CD8-positive, alpha-beta memory T cell (primary cell): ENCODE results near the gene VWA2. TPM values are rescaled to one million over a fixed set of nuclear protein-coding genes. Genes with fewer than 3 reads are reported as not detected.

ENCODE experiments used
- CTCF ChIA-PET: fragments of 350-600 bp; sonication (Branson Sonifier 250); formaldehyde crosslinking; loops from one replicate; lab custom pipeline; 2021; ENCODE audit warnings: antibody characterized with exemption; lab: Charles Lee
- POLR2A ChIA-PET: fragments of 350-600 bp; sonication (Branson Sonifier 250); formaldehyde crosslinking; loops from one replicate; lab custom pipeline; 2021; ENCODE audit warnings: antibody characterized with exemption; lab: Charles Lee
- DNase-seq, 5 donors: peaks; one replicate each; pipeline versions ENCODE4 v3.0.0 to v3.0.0-alpha.2; 2020 to 2022; ENCODE audit warnings: mixed read lengths in 1 of 5
- H3K27ac ChIP-seq: one replicate; pipeline ENCODE4 v1.7.0; 2013; ENCODE audit warnings: low read depth, mild to moderate bottlenecking, low read length, moderate library complexity
- H3K27me3 ChIP-seq: 2 replicates; pipeline ENCODE4 v1.7.0; 2013; ENCODE audit warnings: low read length, mild to moderate bottlenecking; ENCODE audit not compliant: insufficient read depth, poor library complexity, severe bottlenecking
- H3K36me3 ChIP-seq: 2 replicates; pipeline ENCODE4 v1.7.0; 2013; ENCODE audit warnings: mild to moderate bottlenecking, low read length, moderate library complexity; ENCODE audit not compliant: insufficient read depth
- H3K4me1 ChIP-seq: 2 replicates; pipeline ENCODE4 v1.7.0; 2013; ENCODE audit warnings: mild to moderate bottlenecking, low read length, moderate library complexity; ENCODE audit not compliant: insufficient read depth
- H3K4me3 ChIP-seq: 2 replicates; pipeline ENCODE4 v1.7.0; 2013; ENCODE audit warnings: mild to moderate bottlenecking, low read length
- H3K9me3 ChIP-seq: 2 replicates; pipeline ENCODE4 v1.7.0; 2013; ENCODE audit warnings: mild to moderate bottlenecking, low read length
- H3K27ac Mint-ChIP-seq, 8 donors: one replicate each; pipeline ENCODE4 v1.8.0; 2020 to 2021; ENCODE audit warnings: mixed read lengths in 8 of 8, mild to moderate bottlenecking in 6 of 8, inconsistent platforms in 3 of 8, moderate library complexity in 3 of 8
- H3K27me3 Mint-ChIP-seq, 2 donors: one replicate each; pipeline ENCODE4 v1.8.0; 2020 to 2021; ENCODE audit warnings: mixed read lengths in 2 of 2, mild to moderate bottlenecking in 1 of 2, moderate library complexity in 1 of 2
- H3K36me3 Mint-ChIP-seq, 3 donors: one replicate each; pipeline ENCODE4 v1.8.0; 2020 to 2021; ENCODE audit warnings: mixed read lengths in 3 of 3, inconsistent platforms in 1 of 3, mild to moderate bottlenecking in 1 of 3
- H3K4me1 Mint-ChIP-seq, 3 donors: one replicate each; pipeline ENCODE4 v1.8.0; 2020 to 2021; ENCODE audit warnings: mixed read lengths in 3 of 3, inconsistent platforms in 1 of 3, mild to moderate bottlenecking in 1 of 3
- H3K4me3 Mint-ChIP-seq, 7 donors: one replicate each; pipeline ENCODE4 v1.8.0; 2020 to 2021; ENCODE audit warnings: mixed read lengths in 7 of 7, mild to moderate bottlenecking in 6 of 7, moderate library complexity in 4 of 7, inconsistent platforms in 2 of 7
- H3K9me3 Mint-ChIP-seq, 5 donors: one replicate each; pipeline ENCODE4 v1.8.0; 2020 to 2022; ENCODE audit warnings: mixed read lengths in 5 of 5, mild to moderate bottlenecking in 3 of 5, moderate library complexity in 2 of 5, inconsistent platforms in 1 of 5
- polyA plus RNA-seq: library from polyadenylated mRNA; unstranded; fragments of 300-500 nt; fragmentation: Illumina TruSeq; gene quantifications from one replicate; pipeline ENCODE4 v1.2.3, GENCODE V29; 2021
- total RNA-seq, 2 experiments: library from RNA; stranded (reverse); gene quantifications; one replicate each; pipeline ENCODE4 v1.2.3, GENCODE V29; 2021

Gene VWA2
- not detected for total RNA-seq
- not detected for polyA plus RNA-seq

- Histone ChIP-seq H3K36me3 (no peaks in the 10 kb centered on the region), H3K27me3 (peaks cover 16% of the 10 kb centered on the region), H3K4me1 (no peaks in the 10 kb centered on the region), H3K4me3 (no peak within 1 kb of the TSS), H3K9me3 (no peaks in the 10 kb centered on the region), H3K27ac (no peak within 1 kb of the TSS)
- Mint-ChIP-seq H3K27ac (no peak within 1 kb of the TSS), H3K4me1 (peaks cover 4 to 14% (median 5%) of the 10 kb centered on the region in 3 donors), H3K9me3 (no peaks in the 10 kb centered on the region), H3K4me3 (peak within 1 kb of the TSS in 5 of 7 donors; percentile 31 to 66 (median 33)), H3K36me3 (no peaks in the 10 kb centered on the region), H3K27me3 (peaks cover 47 to 74% of the 10 kb centered on the region in 2 donors)
- peak in 1 of 5 donors; percentile 6 for DNase-seq
- ChIA-PET POLR2A (no interaction called here), CTCF (interaction anchor here (0.8 kb wide), 1 partner anchor 10 kb away, joined by 4 read pairs; no protein-coding TSS in a partner anchor)
Observed at GRCh38 chr10:114239117-114239993, at the start of gene VWA2. Gene VWA2 (plus strand): TSS chr10:114239254. CDS start chr10:114248714, 9,460 bp downstream.

GRCh38 chr10:114189700-114190099, 49.4 kb upstream of the VWA2 start:
- Histone ChIP-seq H3K4me1 (no peaks in the 10 kb centered on the region), H3K4me3 (no peak overlapping the region), H3K9me3 (no peaks in the 10 kb centered on the region), H3K27ac (no peak overlapping the region), H3K27me3 (peaks cover 4% of the 10 kb centered on the region), H3K36me3 (no peaks in the 10 kb centered on the region)
- Mint-ChIP-seq H3K27me3 (peaks cover 8 to 28% of the 10 kb centered on the region in 2 donors), H3K36me3 (peaks cover 0 to 3% (median 0%) of the 10 kb centered on the region in 3 donors), H3K9me3 (no peaks in the 10 kb centered on the region), H3K4me1 (peaks cover 0 to 2% (median 0%) of the 10 kb centered on the region in 3 donors), H3K27ac (no peak overlapping the region), H3K4me3 (no peak overlapping the region)
- DNase-seq: no peak
- ChIA-PET CTCF (interaction anchor here (2.0 kb wide), 1 partner anchor 28 kb away, joined by 4 read pairs; no protein-coding TSS in a partner anchor), POLR2A (no interaction called here)

- no peak for DNase-seq
- ChIA-PET CTCF (no interaction called here), POLR2A (no interaction called here)
- H3K27me3 Mint-ChIP-seq: peaks cover 26 to 57% of the 10 kb centered on the region in 2 donors
- Histone ChIP-seq H3K4me1 (no peaks in the 10 kb centered on the region), H3K36me3 (no peaks in the 10 kb centered on the region), H3K4me3 (no peak overlapping the region), H3K27ac (no peak overlapping the region), H3K27me3 (peaks cover 4% of the 10 kb centered on the region), H3K9me3 (no peaks in the 10 kb centered on the region)
- H3K27ac Mint-ChIP-seq: no peak overlapping the region
- no peaks in the 10 kb centered on the region for H3K9me3 Mint-ChIP-seq
- peaks cover 0 to 10% (median 0%) of the 10 kb centered on the region in 3 donors for H3K36me3 Mint-ChIP-seq
- H3K4me3 Mint-ChIP-seq: no peak overlapping the region
- H3K4me1 Mint-ChIP-seq: peaks cover 7 to 16% (median 9%) of the 10 kb centered on the region in 3 donors
Observed at GRCh38 chr10:114195079-114195478, 44.0 kb upstream of the VWA2 start.

GRCh38 chr10:114199239-114199638, 39.8 kb upstream of the VWA2 start:
- POLR2A ChIA-PET: no interaction called here
- Histone ChIP-seq H3K36me3 (no peaks in the 10 kb centered on the region), H3K4me1 (no peaks in the 10 kb centered on the region), H3K27me3 (no peaks in the 10 kb centered on the region), H3K4me3 (no peak overlapping the region), H3K9me3 (no peaks in the 10 kb centered on the region), H3K27ac (no peak overlapping the region)
- no peak for DNase-seq
- CTCF ChIA-PET: no interaction called here
- Mint-ChIP-seq H3K36me3 (peaks cover 0 to 10% (median 0%) of the 10 kb centered on the region in 3 donors), H3K4me3 (no peak overlapping the region), H3K4me1 (peaks cover 7 to 16% (median 9%) of the 10 kb centered on the region in 3 donors), H3K9me3 (no peaks in the 10 kb centered on the region), H3K27ac (no peak overlapping the region), H3K27me3 (peaks cover 29 to 76% of the 10 kb centered on the region in 2 donors)

DNA sequence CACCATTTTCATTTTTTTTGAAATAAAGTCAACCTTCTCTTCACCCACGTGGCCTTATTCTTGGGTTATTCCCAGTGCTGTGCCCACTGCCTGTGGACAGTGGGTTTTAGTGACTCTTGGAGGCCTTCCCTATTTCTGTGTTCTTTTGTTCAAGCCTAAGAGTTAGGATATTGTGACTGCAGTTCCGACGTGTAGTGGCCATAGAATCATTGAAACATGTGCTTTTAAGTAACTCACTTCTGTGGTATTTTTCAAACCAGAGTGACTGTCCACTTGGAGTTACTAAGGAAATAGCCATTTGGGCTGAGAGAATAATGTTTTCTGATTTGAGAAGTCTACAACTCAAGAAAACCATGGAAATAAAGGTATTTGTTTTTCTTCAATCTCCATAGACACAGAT, 36.2 kb upstream of the VWA2 start:
- Histone ChIP-seq H3K27me3 (no peaks in the 10 kb centered on the region), H3K4me3 (no peak overlapping the region), H3K36me3 (no peaks in the 10 kb centered on the region), H3K9me3 (no peaks in the 10 kb centered on the region), H3K27ac (no peak overlapping the region), H3K4me1 (no peaks in the 10 kb centered on the region)
- no peak overlapping the region for H3K27ac Mint-ChIP-seq
- H3K36me3 Mint-ChIP-seq: peaks cover 0 to 5% (median 0%) of the 10 kb centered on the region in 3 donors
- ChIA-PET POLR2A (no interaction called here), CTCF (no interaction called here)
- DNase-seq: no peak
- no peaks in the 10 kb centered on the region for H3K9me3 Mint-ChIP-seq
- peaks cover 17 to 66% of the 10 kb centered on the region in 2 donors for H3K27me3 Mint-ChIP-seq
- H3K4me1 Mint-ChIP-seq: no peaks in the 10 kb centered on the region
- no peak overlapping the region for H3K4me3 Mint-ChIP-seq

GRCh38 chr10:114206902-114207301, 32.2 kb upstream of the VWA2 start:
- Histone ChIP-seq H3K9me3 (no peaks in the 10 kb centered on the region), H3K27ac (no peak overlapping the region), H3K27me3 (no peaks in the 10 kb centered on the region), H3K36me3 (no peaks in the 10 kb centered on the region), H3K4me3 (no peak overlapping the region), H3K4me1 (no peaks in the 10 kb centered on the region)
- Mint-ChIP-seq H3K4me1 (no peaks in the 10 kb centered on the region), H3K27me3 (peaks cover 6 to 50% of the 10 kb centered on the region in 2 donors), H3K4me3 (no peak overlapping the region), H3K36me3 (no peaks in the 10 kb centered on the region), H3K27ac (no peak overlapping the region), H3K9me3 (no peaks in the 10 kb centered on the region)
- ChIA-PET POLR2A (no interaction called here), CTCF (no interaction called here)
- no peak for DNase-seq

- Mint-ChIP-seq H3K27me3 (peaks cover 6 to 50% of the 10 kb centered on the region in 2 donors), H3K4me3 (no peak overlapping the region), H3K27ac (no peak overlapping the region), H3K9me3 (no peaks in the 10 kb centered on the region), H3K4me1 (no peaks in the 10 kb centered on the region), H3K36me3 (no peaks in the 10 kb centered on the region)
- DNase-seq: no peak
- POLR2A ChIA-PET: no interaction called here
- CTCF ChIA-PET: no interaction called here
- no peaks in the 10 kb centered on the region for H3K27me3 ChIP-seq
- no peak overlapping the region for H3K4me3 ChIP-seq
- no peaks in the 10 kb centered on the region for H3K9me3 ChIP-seq
- no peaks in the 10 kb centered on the region for H3K36me3 ChIP-seq
- no peak overlapping the region for H3K27ac ChIP-seq
- H3K4me1 ChIP-seq: no peaks in the 10 kb centered on the region
Observed at GRCh38 chr10:114207349-114207748, 31.7 kb upstream of the VWA2 start.

GRCh38 chr10:114208351-114208750, 30.7 kb upstream of the VWA2 start:
- no peak overlapping the region for H3K27ac Mint-ChIP-seq
- H3K4me1 ChIP-seq: no peaks in the 10 kb centered on the region
- CTCF ChIA-PET: no interaction called here
- H3K4me3 Mint-ChIP-seq: no peak overlapping the region
- no peak overlapping the region for H3K4me3 ChIP-seq
- H3K9me3 Mint-ChIP-seq: no peaks in the 10 kb centered on the region
- no peaks in the 10 kb centered on the region for H3K36me3 ChIP-seq
- no peaks in the 10 kb centered on the region for H3K36me3 Mint-ChIP-seq
- H3K9me3 ChIP-seq: no peaks in the 10 kb centered on the region
- H3K27ac ChIP-seq: no peak overlapping the region
- H3K27me3 Mint-ChIP-seq: peaks cover 1 to 43% of the 10 kb centered on the region in 2 donors
- no peak for DNase-seq
- H3K4me1 Mint-ChIP-seq: no peaks in the 10 kb centered on the region
- POLR2A ChIA-PET: no interaction called here
- H3K27me3 ChIP-seq: no peaks in the 10 kb centered on the region
